H54 (cell line): ENCODE data around the gene DOK4.
"Not testable (repeated sequence)": the region's sequence is repeated elsewhere in the genome, so short reads cannot be mapped to it uniquely, and the experiment has no call there.

Experiments used
- DNase-seq: peaks from one replicate; pipeline ENCODE4 v3.0.0; 2011; ENCODE audit warnings: low spot score, mixed read lengths; ENCODE audit not compliant: insufficient read length
- FAIRE-seq: peaks from 3 replicates; lab custom pipeline; 2011; peaks lifted over from hg19 to GRCh38; lab: Jason Lieb, UNC
- POLR2A ChIP-seq: IDR thresholded peaks from 2 replicates; pipeline ENCODE4 v1.6.1; 2011; ENCODE audit warnings: low read depth, mild to moderate bottlenecking, low read length

The DOK4 gene

DNA sequence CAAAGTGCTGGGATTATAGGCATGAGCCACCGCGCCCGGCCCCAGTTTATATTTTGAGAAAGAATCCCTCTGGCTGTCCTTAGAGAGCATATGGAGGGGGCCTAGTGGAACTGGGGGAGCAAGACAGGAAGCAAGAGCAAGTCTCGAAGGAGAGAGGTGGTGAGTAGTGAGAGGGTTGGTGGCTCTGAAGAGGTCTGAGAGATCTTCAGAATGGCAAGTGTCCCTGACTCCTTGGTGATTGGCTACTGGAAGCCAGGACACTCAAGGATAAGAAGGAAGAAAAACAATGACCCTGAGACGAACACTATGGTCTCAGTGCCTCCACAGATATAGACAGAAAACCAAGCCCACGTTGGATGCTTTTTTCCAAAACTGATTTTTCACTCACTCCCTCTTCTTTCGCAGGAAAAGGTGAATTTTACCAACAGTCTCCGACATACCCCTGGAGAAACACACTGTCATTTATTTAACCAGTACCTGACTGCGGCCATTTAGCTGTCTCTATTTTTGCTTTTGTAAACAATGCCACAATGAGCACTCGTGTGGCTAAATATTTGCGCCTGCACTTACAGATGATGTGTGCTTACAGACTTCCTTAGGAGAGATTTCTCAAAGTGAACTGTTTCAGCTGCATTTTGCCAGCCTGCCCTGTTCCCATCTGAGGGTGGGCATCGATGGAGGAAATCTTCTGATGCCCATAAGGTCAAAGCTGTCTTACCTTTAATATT is 15.9 kb upstream of the DOK4 start:
- no peak for DNase-seq
- no peak for FAIRE-seq
- no peak for TF ChIP-seq POLR2A

DNA sequence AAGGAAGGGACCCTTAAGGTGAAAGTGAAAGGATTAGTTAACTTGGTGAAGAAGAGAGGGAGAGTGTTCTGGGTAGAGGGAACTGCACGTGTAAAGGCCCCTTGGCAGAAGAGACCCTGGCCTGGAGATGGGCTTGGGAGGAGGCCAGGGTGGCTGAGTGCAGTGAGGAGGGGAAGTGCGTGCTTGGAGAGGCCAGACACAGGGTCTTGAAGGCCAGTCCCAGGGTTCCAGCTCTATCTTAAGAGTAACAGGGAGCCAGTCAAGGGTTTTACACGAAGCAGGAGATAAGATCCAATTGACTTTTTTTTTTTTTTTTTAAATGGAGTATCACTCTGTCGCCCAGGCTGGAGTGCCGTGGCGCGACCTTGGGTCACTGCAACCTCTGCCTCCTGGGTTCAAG is 15.2 kb upstream of the DOK4 start:
- no peak for FAIRE-seq
- no peak for TF ChIP-seq POLR2A

DNA sequence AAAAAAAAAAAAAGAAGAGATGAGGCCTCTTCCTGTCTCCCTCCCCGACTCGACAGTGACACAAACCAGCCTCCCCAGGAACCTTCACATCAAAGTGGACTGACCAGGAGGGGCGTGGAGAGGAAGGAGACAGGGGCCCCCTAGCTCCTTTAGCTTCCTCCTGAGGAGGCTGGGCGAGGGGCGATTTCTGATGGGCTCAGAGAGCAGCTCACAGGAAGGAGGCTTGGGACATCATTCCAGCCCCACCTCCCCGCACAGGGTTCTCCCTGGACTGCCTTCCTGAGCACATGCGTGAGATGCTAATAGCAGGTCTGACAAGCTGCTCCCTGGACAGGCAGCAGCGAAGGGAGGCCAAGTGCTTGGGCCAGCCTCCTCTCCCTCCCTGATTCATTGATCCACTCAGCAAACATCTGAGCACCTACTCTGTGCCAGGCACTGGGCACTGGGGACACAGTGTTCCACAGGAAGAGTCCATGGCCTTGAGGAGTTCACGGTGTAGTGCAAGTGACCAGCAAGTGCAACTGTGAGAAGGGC is 14.4 kb upstream of the DOK4 start:
- no peak for FAIRE-seq
- TF ChIP-seq POLR2A, result no peak
- no peak for DNase-seq

More for the DNA sequence above, 15.2 kb upstream of the DOK4 start:
- no peak for DNase-seq

DNA sequence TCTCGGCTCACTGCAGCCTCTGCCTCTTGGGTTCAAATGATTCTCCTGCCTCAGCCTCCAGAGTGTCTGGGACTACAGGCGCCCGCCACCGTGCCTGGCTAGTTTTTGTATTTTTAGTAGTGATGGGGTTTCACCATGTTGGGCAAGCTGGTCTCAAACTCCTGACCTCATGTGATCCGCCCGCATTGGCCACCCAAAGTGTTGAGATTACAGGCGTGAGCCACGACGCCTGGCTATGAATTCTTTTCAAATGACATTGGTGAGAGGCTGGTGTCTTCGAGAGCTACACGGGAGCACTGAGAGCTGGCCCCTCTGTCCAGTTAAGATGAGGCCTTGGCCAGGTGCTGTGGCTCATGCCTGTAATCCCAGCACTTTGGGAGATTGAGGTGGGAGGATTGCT is 13.6 kb upstream of the DOK4 start:
- not testable (repeated sequence) for FAIRE-seq, DNase-seq

DNA sequence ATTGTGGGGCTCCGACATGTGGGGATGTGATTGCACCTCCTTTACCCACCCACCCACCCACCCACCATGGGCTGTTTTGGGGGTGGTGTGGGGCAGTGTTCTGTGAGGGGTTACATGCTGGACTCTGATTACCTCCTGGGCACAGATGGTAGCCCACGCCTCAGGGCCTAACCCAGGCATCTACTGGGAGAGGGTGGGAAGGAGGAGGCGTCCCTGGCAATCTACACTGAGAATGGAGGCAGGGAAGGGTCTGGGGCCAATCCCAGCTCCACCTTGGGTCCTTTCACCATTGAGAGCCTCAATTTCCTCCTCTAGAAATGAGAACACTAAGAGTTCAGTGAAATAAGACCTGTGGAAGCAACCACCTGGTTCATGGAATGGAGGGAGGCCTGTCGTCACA is 11.7 kb upstream of the DOK4 start:
- DNase-seq, result no peak
- TF ChIP-seq POLR2A, result no peak
- FAIRE-seq, result no peak

DNA sequence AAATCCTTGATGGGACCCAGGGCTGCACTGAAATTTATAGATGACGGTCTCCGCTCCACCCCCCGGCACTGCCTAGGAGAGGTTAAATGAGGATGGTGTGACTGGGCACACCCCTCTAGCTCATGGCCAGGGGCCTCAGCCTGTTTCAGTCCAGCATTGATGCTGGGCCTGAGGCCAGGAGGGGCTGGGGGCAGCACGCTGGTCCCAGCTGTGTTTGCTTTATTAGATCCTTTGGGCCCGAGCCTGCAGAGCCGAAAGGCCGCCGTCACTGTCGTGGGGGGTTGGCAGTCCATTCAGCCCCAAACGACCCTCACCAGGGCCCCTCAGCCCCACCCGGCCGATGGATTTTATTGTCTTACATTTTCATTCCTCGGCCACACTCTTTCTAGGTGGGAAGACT is 10.8 kb upstream of the DOK4 start:
- TF ChIP-seq POLR2A, result no peak
- DNase-seq, result no peak
- no peak for FAIRE-seq

DNA sequence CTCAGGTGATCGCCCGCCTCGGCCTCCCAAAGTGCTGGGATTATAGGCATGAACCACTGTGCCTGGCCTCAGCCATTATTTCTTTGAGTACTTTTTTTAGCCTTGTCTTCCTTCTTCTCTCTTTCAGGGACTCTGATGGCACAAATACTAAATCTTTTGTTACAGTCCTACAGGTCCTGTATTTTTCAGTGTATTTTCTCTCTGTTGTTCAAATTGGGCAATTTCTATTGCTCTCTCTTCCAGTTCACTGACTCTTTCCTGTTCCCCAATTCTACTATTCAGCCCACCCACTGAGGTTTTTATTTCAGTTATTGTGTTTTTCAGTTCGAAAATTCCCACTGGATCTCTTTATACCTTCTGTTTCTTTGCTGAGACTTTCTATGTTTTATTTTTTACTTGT is 7.5 kb upstream of the DOK4 start:
- DNase-seq (no peak), FAIRE-seq (no peak)
- TF ChIP-seq POLR2A, result no peak

DNA sequence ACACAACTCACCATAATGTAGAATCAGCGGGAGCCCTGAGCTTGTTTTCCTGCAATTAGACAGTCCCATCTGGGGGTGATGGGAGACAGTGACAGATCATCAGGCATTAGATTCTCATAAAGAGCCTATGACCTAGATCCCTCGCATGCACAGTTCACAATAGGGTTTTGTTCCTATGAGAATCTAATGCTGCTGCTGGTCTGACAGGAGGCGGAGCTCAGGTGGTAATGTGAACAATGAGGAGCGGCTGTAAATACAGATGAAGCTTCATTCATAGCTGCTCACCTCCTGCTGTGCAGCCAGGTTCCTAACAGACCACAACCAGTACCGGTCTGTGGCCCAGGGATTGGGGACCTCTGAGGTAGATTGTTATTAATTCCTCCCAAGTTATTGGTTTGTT is 2.9 kb upstream of the DOK4 start:
- FAIRE-seq (no peak), DNase-seq (no peak)
- no peak for TF ChIP-seq POLR2A

DNA sequence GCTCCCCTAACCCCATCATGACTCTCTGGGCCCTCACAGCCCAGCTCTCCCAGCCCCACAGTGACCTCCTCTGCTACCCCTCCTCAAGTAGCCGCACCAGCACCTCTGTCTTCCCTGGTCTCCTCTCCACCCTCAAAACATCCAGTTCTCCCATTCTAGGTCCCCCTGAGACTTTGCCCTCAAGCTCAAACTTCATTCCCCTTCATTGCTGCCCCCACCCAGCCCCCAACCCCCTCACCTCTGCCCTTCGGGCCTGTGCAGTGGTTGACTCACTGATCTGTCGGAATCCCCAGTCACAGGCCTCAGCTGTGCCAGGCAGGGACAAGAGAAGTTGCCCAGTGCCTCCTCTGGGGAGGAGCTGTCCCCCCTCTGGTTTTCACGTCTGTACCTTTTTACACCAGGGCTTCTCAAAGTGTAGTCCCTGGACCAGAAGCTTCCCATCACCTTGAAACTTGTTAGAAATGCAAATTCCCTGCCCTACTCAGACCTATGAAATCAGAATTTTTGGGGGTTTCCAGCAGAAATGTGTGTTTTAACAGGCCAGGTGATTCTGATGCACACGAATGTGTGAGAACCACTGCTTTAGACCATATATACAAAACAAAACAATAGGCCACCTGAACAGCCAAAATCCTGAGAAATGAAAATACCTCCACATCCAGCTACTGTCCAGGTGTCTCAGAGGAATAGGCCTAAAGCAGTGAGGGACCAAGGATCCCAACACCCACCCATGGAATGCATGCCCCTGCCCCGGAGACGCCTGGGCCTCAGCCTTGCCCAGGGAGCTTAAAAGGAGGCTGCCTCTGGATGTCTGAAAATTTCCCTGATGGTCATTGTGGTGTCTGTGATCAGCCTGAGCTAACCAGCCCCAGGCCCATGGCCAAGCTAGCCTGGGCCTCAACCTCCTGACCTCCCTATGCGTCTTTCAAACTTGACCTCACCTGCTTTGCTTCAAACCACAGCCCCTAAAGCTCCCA is 853 bp upstream of the DOK4 start:
- no peak for TF ChIP-seq POLR2A
- FAIRE-seq (no peak), DNase-seq (no peak)

DNA sequence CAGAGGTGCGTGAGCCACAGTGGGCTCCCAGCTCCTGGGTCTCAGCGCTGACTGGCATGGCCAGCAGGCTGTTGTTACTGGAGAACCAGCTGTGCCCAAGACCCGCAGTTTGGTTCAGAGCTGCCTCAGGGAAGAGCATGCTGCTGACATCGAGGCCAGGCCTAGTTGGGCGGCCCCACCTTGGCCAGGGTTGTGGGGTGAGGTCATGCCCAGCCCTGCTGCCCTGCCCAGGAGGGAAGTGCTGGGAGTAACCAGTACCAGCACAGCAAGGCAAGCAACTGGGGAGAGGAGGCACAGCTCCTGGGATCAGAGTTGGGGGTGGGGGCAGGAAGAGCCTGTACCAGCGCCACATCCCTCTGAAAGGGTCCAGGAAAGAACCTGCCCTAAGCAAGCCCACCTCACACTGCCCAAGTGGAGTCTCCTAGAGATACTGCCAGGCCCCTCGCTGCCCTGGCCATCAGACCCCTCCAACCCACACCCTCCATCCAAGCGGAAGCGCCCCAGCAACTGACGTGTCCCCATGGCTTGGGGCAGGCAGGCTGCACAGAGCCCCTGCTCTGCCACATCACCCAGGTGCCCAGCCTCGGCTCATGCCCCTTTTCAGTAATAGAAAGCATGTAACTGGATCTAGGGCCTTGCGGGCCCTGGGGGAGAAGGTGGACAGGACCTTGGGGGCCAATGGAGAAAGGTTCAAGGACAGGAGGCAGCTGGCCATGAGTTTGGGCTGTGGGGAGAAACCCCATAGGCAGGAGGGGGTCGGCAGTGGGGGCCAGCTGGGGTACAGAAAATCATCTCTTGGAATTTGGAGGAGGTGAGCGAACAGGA is 990 bp downstream of the DOK4 start:
- no peak for FAIRE-seq
- no peak for TF ChIP-seq POLR2A
- DNase-seq, result peak; percentile 33

DNA sequence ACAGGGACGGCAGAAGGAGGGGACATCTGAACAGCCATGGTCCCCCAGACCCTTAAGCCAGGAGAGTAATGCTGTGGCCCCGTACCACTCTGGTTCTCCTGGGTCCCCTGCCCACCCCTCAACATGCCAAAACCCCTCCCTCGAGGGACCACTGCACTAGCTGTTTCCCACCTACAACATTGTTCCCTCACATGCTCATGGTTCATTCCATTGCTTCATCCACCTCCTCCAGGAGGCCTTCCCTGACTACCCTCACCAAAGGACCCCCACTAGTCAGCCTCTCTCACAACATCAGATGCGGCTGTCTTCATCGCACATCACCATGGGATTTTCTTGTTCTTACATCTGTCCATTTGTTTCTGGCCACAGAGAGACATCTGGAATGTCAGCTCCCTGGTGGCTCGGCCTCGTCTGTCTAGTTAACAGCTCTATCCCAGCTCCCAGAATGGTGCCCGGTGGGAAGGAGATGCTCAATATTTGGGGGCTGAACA is 1.7 kb downstream of the DOK4 start:
- FAIRE-seq, result no peak
- no peak for DNase-seq
- no peak for TF ChIP-seq POLR2A

DNA sequence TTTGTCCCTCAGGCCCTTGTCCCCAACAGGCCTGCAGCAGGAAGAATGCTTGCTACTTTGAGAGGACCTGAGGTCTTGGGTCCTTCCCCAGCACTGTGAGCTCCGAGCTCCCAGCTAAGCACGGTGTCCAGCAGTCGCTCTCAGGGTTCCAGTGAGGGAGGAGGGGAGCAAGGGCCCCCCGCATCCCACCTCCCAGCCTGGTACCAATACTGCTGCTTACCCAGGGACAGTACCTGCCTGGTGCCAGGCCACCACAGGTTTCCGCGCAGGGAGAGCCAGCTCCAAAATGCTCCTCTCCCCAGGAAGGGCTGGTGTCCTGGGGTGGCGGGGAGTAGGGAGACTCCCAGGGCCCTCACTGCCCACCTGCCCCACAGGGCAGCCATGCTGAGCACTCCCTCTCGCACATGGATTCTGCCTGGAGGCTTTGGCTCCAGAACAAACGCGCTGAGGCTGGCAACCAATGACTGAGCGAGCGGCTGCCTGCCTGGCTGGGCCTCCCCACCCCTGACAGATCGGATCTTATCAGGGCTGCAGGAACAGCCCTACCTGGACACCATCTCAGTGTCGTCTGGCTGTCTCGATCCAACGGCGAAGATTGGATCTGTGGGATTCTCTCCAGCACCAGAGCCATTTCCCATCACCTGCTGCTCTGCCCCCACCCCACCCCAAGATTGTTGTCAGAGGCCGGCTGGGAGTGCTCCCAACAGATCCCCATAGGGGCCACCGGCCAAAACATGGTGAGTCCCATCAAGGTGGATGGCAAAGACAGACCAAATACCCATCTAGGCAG is 2.4 kb downstream of the DOK4 start:
- DNase-seq (no peak), FAIRE-seq (no peak)
- TF ChIP-seq POLR2A, result no peak
